Nephron (organoid): ENCODE data around the gene MSRB3.
A peak's percentile ranks its signal among the peaks of the same experiment; 100 is the strongest.

Experiments used
- H3K27ac Mint-ChIP-seq, 3 experiments: 2 replicates each; pipeline ENCODE4 v1.8.0; 2020; ENCODE audit warnings: mixed read lengths in 3 of 3, mild to moderate bottlenecking in 2 of 3, moderate library complexity in 1 of 3
- H3K27me3 Mint-ChIP-seq: 2 replicates; pipeline ENCODE4 v1.8.0; 2021; ENCODE audit warnings: low read depth, mild to moderate bottlenecking, moderate library complexity, mixed read lengths
- H3K36me3 Mint-ChIP-seq: 2 replicates; pipeline ENCODE4 v1.8.0; 2020; ENCODE audit warnings: low read depth, mixed read lengths
- H3K4me1 Mint-ChIP-seq: 2 replicates; pipeline ENCODE4 v1.8.0; 2020; ENCODE audit warnings: mixed read lengths
- H3K4me3 Mint-ChIP-seq, 3 experiments: 2 replicates each; pipeline ENCODE4 v1.8.0; 2020; ENCODE audit warnings: mild to moderate bottlenecking in 3 of 3, mixed read lengths in 3 of 3, moderate library complexity in 2 of 3
- H3K9me3 Mint-ChIP-seq: 2 replicates; pipeline ENCODE4 v1.8.0; 2020; ENCODE audit warnings: mixed read lengths
- TF ChIP-seq, protein P1 (sequence below), 3 experiments: fragments of 200-600 bp; sonication (generic); IDR thresholded peaks; one replicate each; pipeline ENCODE4 v1.5.0; 2021; ENCODE audit warnings: antibody characterized with exemption in 3 of 3; ENCODE audit not compliant: unreplicated experiment in 3 of 3

The MSRB3 gene

DNA sequence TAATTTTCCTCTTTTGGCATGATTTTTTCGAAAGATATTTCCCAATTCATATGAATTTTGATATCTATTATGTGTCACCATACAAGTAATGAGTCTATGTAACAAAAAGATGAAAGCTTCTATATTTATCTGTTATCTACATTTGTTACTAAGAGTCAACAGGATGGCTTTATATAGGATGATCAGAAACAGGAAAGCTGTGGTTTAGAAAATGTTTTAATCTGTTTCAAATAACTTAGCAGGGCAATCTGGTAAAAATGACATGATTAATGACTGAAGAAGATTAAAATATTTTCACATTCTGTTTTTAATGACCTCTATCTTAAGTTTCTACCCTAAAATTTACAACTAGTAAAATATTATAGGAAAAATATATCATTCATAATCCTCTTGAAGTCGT, 105.8 kb downstream of the MSRB3 start:
- Mint-ChIP-seq H3K27me3 (no peaks in the 10 kb centered on the region), H3K36me3 (no peaks in the 10 kb centered on the region), H3K4me1 (no peaks in the 10 kb centered on the region), H3K27ac (peak overlapping the region in 1 of 3 experiments; percentile 45), H3K4me3 (no peak overlapping the region), H3K9me3 (no peaks in the 10 kb centered on the region)
- TF ChIP-seq, protein P1, sequence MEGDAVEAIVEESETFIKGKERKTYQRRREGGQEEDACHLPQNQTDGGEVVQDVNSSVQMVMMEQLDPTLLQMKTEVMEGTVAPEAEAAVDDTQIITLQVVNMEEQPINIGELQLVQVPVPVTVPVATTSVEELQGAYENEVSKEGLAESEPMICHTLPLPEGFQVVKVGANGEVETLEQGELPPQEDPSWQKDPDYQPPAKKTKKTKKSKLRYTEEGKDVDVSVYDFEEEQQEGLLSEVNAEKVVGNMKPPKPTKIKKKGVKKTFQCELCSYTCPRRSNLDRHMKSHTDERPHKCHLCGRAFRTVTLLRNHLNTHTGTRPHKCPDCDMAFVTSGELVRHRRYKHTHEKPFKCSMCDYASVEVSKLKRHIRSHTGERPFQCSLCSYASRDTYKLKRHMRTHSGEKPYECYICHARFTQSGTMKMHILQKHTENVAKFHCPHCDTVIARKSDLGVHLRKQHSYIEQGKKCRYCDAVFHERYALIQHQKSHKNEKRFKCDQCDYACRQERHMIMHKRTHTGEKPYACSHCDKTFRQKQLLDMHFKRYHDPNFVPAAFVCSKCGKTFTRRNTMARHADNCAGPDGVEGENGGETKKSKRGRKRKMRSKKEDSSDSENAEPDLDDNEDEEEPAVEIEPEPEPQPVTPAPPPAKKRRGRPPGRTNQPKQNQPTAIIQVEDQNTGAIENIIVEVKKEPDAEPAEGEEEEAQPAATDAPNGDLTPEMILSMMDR (IDR thresholded peaks at IDR 0.05; ENCODE audit: unreplicated experiment in 3 of 3) = no peak

DNA sequence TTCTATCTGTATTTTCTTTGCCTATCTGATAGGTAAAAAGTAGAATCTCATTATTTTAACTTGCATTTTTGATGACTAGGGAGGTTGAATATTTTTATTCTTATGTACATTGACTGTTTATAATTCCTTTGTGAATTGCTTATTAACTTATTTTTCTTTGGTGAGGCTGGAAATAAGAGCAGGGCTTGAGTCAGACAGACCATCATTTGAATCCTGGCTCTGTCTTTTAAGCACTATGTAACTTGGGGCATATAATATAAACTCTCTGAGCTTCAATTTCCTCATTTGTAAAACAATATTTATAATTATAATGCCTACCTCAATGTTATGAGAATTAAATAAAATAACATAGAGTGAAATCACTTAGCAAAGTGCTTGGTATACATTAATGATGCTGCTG, 108.9 kb downstream of the MSRB3 start:
- Mint-ChIP-seq H3K4me1 (peaks cover 14% of the 10 kb centered on the region), H3K36me3 (peaks cover 8% of the 10 kb centered on the region), H3K27ac (no peak overlapping the region), H3K27me3 (no peaks in the 10 kb centered on the region), H3K9me3 (no peaks in the 10 kb centered on the region), H3K4me3 (no peak overlapping the region)
- TF ChIP-seq, protein P1 (IDR thresholded peaks at IDR 0.05; ENCODE audit: unreplicated experiment in 3 of 3) = no peak

DNA sequence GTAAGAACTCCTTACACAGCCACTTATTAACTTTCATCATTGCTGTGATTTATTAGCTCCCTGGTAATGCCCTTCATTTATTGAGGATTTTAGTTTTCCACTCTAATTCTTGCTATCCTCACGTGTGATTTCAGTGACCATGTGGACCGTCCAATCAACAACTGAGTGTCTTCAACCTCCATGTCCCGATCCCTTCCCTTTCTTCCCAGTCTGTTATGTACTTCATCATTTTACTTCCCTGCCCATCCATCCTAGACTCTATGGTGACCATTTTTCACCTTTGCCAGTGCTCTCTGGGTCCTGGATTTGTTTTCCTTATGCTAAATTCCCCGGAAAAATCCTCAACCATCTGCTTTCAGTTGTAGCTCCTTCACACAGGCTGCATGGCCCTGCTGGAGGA, 111.0 kb downstream of the MSRB3 start:
- Mint-ChIP-seq H3K9me3 (peaks cover 2% of the 10 kb centered on the region), H3K4me3 (no peak overlapping the region), H3K36me3 (peaks cover 10% of the 10 kb centered on the region), H3K27me3 (no peaks in the 10 kb centered on the region), H3K4me1 (peaks cover 14% of the 10 kb centered on the region), H3K27ac (peak overlapping the region in 1 of 3 experiments; percentile 53)
- TF ChIP-seq, protein P1 (IDR thresholded peaks at IDR 0.05; ENCODE audit: unreplicated experiment in 3 of 3) = no peak

DNA sequence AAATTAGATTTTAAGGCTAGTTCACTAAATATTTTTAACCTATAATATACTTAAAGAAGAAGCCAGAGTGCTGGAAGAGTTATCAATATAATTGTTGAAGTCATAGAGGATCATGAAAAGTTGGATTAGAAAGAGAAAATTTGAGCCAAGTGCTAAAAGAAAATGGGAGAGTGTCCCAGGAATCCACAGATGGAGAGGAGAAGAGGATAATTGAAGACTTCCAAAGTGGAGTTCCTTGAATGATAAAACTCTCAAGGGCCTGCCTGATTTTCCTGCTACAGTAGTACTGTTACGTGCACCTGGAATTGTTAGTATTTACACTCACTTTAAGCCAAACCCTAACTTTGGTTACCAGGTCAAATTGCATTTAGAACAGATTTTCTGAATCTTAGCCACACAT, 113.2 kb downstream of the MSRB3 start:
- Mint-ChIP-seq H3K27ac (no peak overlapping the region), H3K4me3 (no peak overlapping the region), H3K36me3 (peaks cover 21% of the 10 kb centered on the region), H3K9me3 (peaks cover 21% of the 10 kb centered on the region), H3K4me1 (peaks cover 14% of the 10 kb centered on the region), H3K27me3 (no peaks in the 10 kb centered on the region)
- TF ChIP-seq, protein P1 (IDR thresholded peaks at IDR 0.05; ENCODE audit: unreplicated experiment in 3 of 3) = no peak

DNA sequence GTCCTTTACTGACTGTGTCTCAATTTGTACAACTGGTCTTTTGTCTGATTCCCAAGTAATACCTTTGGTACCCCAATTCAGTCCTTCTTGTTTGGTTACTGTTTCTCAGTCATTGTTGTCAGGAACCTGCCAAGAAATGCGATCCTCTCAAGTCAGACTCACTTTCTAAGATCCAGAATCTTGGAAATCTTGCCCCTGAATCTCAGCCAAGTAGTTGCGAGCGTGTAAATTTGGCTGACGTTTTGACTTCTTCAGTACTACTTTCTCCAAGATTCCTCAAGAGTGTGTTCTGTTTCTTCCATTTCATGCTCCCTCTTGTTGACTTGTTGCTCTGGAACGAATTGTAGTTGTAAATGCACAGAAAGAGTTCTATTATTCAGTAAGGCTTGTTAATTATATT, 114.0 kb downstream of the MSRB3 start:
- TF ChIP-seq, protein P1 (IDR thresholded peaks at IDR 0.05; ENCODE audit: unreplicated experiment in 3 of 3) = no peak
- Mint-ChIP-seq H3K36me3 (peaks cover 28% of the 10 kb centered on the region), H3K4me3 (no peak overlapping the region), H3K27ac (peak overlapping the region in 1 of 3 experiments; percentile 27), H3K9me3 (peaks cover 29% of the 10 kb centered on the region), H3K4me1 (peaks cover 14% of the 10 kb centered on the region), H3K27me3 (no peaks in the 10 kb centered on the region)

DNA sequence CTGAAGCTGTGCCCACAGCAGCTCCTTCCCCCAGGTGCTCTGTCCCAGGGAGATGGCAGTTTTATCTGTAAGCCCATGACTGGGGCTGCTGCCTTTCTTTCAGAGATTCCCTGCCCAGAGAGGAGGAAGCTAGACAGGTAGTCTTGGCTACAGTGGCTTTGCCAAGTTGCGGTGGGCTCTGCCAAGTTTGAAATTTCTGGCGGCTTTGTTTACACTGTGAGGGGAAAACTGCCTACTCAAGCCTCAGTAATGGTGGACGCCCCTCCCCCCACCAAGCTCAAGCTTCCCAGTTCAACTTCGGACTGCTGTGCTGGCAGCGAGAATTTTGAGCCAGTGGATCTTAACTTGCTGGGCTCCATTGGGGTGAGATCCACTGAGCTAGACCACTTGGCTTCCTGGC, 124.7 kb downstream of the MSRB3 start:
- Mint-ChIP-seq H3K27me3 (no peaks in the 10 kb centered on the region), H3K27ac (no peak overlapping the region), H3K4me1 (no peaks in the 10 kb centered on the region), H3K36me3 (peaks cover 68% of the 10 kb centered on the region), H3K9me3 (peaks cover 53% of the 10 kb centered on the region), H3K4me3 (no peak overlapping the region)
- TF ChIP-seq, protein P1 (IDR thresholded peaks at IDR 0.05; ENCODE audit: unreplicated experiment in 3 of 3) = no peak
